Right lobe of liver (tissue), 4 donors: ENCODE data around the gene BCL10.

Experiments used
- POLR2A ChIP-seq: fragments of 450-650 bp; IDR thresholded peaks from one replicate; pipeline ENCODE4 v1.6.1; 2017; ENCODE audit warnings: antibody characterized with exemption, mild to moderate bottlenecking
- TF ChIP-seq, protein P1 (sequence below), 4 donors: fragments of 200-600 bp in 3 of 4; fragments of 450-650 bp in 1 of 4; IDR thresholded peaks; one replicate each; pipeline versions ENCODE4 v1.5.1 to v1.8.0; 2016 to 2022; ENCODE audit warnings: antibody characterized with exemption in 4 of 4, mild to moderate bottlenecking in 2 of 4
- donor health status: DM: no; HTN: no; CAD: no.
- donor health status: DM: no; HTN: no; CAD: no.
- donor health status: DM: no; HTN: yes; CAD: no.

DNA sequence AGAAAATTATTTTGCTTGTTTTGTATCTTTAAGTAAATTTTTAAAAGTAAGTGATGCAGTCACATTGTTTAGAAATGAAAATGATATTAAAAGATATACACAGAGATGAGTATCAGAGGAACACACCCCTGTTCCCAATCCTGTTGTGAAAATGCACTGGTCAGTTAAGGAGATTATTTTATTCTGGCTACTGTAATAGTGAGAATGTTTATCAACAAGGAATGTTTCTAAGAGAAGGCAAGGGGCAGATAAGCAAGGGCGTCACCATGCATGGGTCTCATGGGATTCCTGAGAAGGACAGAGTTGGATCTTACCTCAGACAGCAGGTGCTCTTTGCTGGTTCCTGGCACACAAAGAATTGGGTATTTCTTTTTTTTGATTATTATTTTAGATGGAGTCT is 38.8 kb downstream of the BCL10 start:
- TF ChIP-seq, protein P1, sequence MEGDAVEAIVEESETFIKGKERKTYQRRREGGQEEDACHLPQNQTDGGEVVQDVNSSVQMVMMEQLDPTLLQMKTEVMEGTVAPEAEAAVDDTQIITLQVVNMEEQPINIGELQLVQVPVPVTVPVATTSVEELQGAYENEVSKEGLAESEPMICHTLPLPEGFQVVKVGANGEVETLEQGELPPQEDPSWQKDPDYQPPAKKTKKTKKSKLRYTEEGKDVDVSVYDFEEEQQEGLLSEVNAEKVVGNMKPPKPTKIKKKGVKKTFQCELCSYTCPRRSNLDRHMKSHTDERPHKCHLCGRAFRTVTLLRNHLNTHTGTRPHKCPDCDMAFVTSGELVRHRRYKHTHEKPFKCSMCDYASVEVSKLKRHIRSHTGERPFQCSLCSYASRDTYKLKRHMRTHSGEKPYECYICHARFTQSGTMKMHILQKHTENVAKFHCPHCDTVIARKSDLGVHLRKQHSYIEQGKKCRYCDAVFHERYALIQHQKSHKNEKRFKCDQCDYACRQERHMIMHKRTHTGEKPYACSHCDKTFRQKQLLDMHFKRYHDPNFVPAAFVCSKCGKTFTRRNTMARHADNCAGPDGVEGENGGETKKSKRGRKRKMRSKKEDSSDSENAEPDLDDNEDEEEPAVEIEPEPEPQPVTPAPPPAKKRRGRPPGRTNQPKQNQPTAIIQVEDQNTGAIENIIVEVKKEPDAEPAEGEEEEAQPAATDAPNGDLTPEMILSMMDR (IDR thresholded peaks at IDR 0.05): no peak
- no peak for TF ChIP-seq POLR2A
